Panc1 (cell line): ENCODE results near the gene DNTT.

Experiments used
- CTCF ChIP-seq: fragments of 450-650 bp; IDR thresholded peaks from 2 replicates; pipeline ENCODE4 v1.5.1; 2017; ENCODE audit warnings: mild to moderate bottlenecking
- POLR2AphosphoS5 ChIP-seq: IDR thresholded peaks from 2 replicates; pipeline ENCODE4 v1.6.1; 2012; ENCODE audit warnings: mild to moderate bottlenecking, low read depth, low read length, moderate library complexity
- REST ChIP-seq, 2 experiments: IDR thresholded peaks; 2 replicates each; pipeline ENCODE4 v1.6.1; 2011 to 2012; ENCODE audit warnings: low read depth in 2 of 2, control low read depth in 1 of 2, low read length in 1 of 2, mild to moderate bottlenecking in 1 of 2, moderate library complexity in 1 of 2; ENCODE audit not compliant: insufficient read depth in 1 of 2
- SIN3A ChIP-seq: IDR thresholded peaks from 2 replicates; pipeline ENCODE4 v1.6.1; 2012; ENCODE audit warnings: low read depth, mild to moderate bottlenecking, low read length, moderate library complexity, borderline replicate concordance; ENCODE audit not compliant: insufficient read depth
- TCF7L2 ChIP-seq: IDR thresholded peaks from 2 replicates; pipeline ENCODE4 v1.6.1; 2011; ENCODE audit warnings: mild to moderate bottlenecking, low read depth, low read length, inconsistent platforms

- TF ChIP-seq TCF7L2, result no peak
- TF ChIP-seq CTCF, result peak; percentile 93
- TF ChIP-seq POLR2AphosphoS5, result no peak
- TF ChIP-seq SIN3A, result no peak
- TF ChIP-seq REST (IDR thresholded peaks at IDR 0.05; ENCODE audit: insufficient read depth in 1 of 2, low read depth in 2 of 2, low read length in 1 of 2), result no peak
These were observed 30.6 kb downstream of the DNTT start for GRCh38 chr10:96334616-96335526.
